Prostate gland (tissue), 2 donors: ENCODE results near the gene PODXL2.

Experiments
- POLR2A ChIP-seq: fragments of 450-650 bp; IDR thresholded peaks from one replicate; pipeline ENCODE4 v1.6.1; 2016; ENCODE audit warnings: antibody characterized with exemption, mild to moderate bottlenecking
- POLR2AphosphoS5 ChIP-seq: sonication (generic); formaldehyde crosslinking; IDR thresholded peaks from one replicate; pipeline ENCODE4 v1.6.1; 2017; ENCODE audit warnings: antibody characterized with exemption
- TF ChIP-seq, protein P1 (sequence below), 4 experiments: fragments of 200-600 bp in 2 of 4; fragments of 450-650 bp in 2 of 4; sonication (generic) in 2 of 4; IDR thresholded peaks; 1 replicate in 3 of 4; 2 replicates in 1 of 4; pipeline ENCODE4 v1.5.1; 2016 to 2019; ENCODE audit warnings: antibody characterized with exemption in 4 of 4, mild to moderate bottlenecking in 2 of 4, moderate library complexity in 2 of 4

DNA sequence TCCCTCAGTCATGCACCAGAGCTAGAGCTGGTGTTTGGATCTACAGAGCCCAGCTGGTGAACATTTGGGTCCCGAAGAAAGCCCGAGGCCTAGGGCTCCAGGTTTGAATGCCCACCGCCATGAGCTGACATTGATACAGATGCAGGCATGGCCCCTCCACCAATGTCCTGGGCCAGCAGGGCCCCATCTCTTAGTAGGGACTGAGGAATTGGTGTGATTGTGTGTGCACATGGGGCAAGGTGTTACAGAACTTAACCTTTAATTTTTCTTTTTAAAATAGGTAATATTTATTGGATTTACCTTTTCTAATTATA is 11.0 kb downstream of the PODXL2 start:
- TF ChIP-seq POLR2A (no peak), POLR2AphosphoS5 (no peak)
- TF ChIP-seq, protein P1, sequence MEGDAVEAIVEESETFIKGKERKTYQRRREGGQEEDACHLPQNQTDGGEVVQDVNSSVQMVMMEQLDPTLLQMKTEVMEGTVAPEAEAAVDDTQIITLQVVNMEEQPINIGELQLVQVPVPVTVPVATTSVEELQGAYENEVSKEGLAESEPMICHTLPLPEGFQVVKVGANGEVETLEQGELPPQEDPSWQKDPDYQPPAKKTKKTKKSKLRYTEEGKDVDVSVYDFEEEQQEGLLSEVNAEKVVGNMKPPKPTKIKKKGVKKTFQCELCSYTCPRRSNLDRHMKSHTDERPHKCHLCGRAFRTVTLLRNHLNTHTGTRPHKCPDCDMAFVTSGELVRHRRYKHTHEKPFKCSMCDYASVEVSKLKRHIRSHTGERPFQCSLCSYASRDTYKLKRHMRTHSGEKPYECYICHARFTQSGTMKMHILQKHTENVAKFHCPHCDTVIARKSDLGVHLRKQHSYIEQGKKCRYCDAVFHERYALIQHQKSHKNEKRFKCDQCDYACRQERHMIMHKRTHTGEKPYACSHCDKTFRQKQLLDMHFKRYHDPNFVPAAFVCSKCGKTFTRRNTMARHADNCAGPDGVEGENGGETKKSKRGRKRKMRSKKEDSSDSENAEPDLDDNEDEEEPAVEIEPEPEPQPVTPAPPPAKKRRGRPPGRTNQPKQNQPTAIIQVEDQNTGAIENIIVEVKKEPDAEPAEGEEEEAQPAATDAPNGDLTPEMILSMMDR (IDR thresholded peaks at IDR 0.05), result no peak
